ENCODE data around the gene GMFB. TPM values are rescaled to one million over a fixed set of nuclear protein-coding genes. Genes with fewer than 3 reads are reported as not detected.
A peak's percentile ranks its signal among the peaks of the same experiment; 100 is the strongest.

GMFB gene
- 77.2 and 98.8 TPM in 2 replicates for total RNA-seq

DNA sequence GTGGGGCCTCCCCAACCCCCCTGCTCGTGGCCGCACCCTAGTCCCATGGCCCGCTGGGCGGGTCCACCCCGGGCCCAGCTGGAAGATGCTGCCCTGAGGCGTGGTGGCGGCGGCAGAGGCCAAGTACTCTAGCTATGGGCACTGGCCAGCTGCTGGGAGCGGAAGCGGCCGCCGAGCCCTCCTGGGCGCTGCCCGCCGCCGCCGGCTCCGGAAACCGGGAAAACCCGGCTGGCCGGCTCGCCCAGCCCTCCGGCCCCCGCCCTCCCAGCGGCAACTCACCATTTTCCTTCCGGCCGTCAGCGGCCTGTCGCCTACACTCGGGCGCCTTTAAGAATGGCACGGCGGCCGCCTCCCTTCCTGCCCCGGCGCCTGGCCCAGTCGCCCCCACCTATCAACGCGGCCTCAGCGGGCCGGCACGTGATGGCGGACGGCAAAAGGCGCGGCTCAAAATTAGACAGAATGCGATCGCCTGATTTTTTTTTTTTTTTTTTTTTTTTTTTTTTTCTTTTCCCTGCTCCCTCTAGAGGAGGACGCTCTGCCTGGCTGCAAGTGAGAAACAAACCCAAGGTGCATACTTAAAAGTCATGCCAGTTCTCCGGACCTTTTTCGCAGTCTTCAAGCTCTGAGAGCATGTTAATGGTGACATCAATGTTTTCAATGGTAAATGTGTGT lies at the start of gene GMFB:
Gene GMFB (minus strand): TSS at position 335 of the 672 bp plus-strand sequence. CDS start 53 bp downstream, at position 282.
- H3K9me3 ChIP-seq (ENCODE audit: low read depth, low read length), result no peaks in the 10 kb centered on the region
- H3K4me1 ChIP-seq (ENCODE audit: insufficient read depth, low read length), result peaks cover 22% of the 10 kb centered on the region
- DNase-seq (ENCODE audit: insufficient read length, low spot score, missing footprints), result peak; percentile 96
- peak within 1 kb of the TSS; percentile 96 for H2AFZ ChIP-seq (ENCODE audit: low read length)
- H3K27me3 ChIP-seq (ENCODE audit: insufficient read depth, low read length), result no peaks in the 10 kb centered on the region
- H3K4me2 ChIP-seq (ENCODE audit: insufficient read depth, low read length), result peak within 1 kb of the TSS; percentile 98
- H3K36me3 ChIP-seq (ENCODE audit: insufficient read depth, low read length), result no peaks in the 10 kb centered on the region
- peak within 1 kb of the TSS; percentile 96 for H3K4me3 ChIP-seq (ENCODE audit: insufficient read depth, low read length)
- H3K27ac ChIP-seq (ENCODE audit: low read depth, low read length), result peak within 1 kb of the TSS; percentile 91
- peaks cover 8% of the 10 kb centered on the region for H4K20me1 ChIP-seq (ENCODE audit: insufficient read depth, low read length)
- H3K79me2 ChIP-seq (ENCODE audit: insufficient read depth, low read length), result peaks cover 48% of the 10 kb centered on the region
- TF ChIP-seq, protein P1, sequence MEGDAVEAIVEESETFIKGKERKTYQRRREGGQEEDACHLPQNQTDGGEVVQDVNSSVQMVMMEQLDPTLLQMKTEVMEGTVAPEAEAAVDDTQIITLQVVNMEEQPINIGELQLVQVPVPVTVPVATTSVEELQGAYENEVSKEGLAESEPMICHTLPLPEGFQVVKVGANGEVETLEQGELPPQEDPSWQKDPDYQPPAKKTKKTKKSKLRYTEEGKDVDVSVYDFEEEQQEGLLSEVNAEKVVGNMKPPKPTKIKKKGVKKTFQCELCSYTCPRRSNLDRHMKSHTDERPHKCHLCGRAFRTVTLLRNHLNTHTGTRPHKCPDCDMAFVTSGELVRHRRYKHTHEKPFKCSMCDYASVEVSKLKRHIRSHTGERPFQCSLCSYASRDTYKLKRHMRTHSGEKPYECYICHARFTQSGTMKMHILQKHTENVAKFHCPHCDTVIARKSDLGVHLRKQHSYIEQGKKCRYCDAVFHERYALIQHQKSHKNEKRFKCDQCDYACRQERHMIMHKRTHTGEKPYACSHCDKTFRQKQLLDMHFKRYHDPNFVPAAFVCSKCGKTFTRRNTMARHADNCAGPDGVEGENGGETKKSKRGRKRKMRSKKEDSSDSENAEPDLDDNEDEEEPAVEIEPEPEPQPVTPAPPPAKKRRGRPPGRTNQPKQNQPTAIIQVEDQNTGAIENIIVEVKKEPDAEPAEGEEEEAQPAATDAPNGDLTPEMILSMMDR (IDR thresholded peaks at IDR 0.05; ENCODE audit: extremely low read depth, low read depth, low read length), result peak; percentile 58

DNA sequence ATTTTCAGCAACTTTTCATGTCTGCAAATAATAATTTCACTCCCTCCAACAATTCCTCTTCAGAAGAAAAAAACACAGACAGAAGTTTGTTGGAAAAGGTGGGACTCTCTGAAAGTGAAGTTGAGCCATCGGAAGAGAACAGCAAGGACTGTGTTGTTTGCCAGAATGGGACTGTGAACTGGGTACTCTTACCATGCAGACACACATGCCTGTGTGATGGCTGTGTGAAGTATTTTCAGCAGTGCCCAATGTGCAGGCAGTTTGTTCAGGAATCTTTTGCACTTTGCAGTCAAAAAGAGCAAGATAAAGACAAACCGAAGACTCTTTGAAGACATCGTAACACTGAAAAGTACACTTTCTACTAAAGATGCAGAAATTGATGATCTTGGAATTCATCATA lies 49.3 kb upstream of the GMFB start:
- no peak overlapping the region for H3K27ac ChIP-seq (ENCODE audit: low read depth, low read length)
- H3K27me3 ChIP-seq (ENCODE audit: insufficient read depth, low read length), result no peaks in the 10 kb centered on the region
- H3K79me2 ChIP-seq (ENCODE audit: insufficient read depth, low read length), result no peaks in the 10 kb centered on the region
- TF ChIP-seq, protein P1 (IDR thresholded peaks at IDR 0.05; ENCODE audit: extremely low read depth, low read depth, low read length), result no peak
- H3K4me2 ChIP-seq (ENCODE audit: insufficient read depth, low read length), result no peak overlapping the region
- H3K4me3 ChIP-seq (ENCODE audit: insufficient read depth, low read length), result no peak overlapping the region
- no peak for DNase-seq (ENCODE audit: insufficient read length, low spot score, missing footprints)
- no peak overlapping the region for H2AFZ ChIP-seq (ENCODE audit: low read length)
- peaks cover 8% of the 10 kb centered on the region for H3K36me3 ChIP-seq (ENCODE audit: insufficient read depth, low read length)
- H3K9me3 ChIP-seq (ENCODE audit: low read depth, low read length), result no peaks in the 10 kb centered on the region
- H4K20me1 ChIP-seq (ENCODE audit: insufficient read depth, low read length), result no peaks in the 10 kb centered on the region
- H3K4me1 ChIP-seq (ENCODE audit: insufficient read depth, low read length), result no peaks in the 10 kb centered on the region

DNA sequence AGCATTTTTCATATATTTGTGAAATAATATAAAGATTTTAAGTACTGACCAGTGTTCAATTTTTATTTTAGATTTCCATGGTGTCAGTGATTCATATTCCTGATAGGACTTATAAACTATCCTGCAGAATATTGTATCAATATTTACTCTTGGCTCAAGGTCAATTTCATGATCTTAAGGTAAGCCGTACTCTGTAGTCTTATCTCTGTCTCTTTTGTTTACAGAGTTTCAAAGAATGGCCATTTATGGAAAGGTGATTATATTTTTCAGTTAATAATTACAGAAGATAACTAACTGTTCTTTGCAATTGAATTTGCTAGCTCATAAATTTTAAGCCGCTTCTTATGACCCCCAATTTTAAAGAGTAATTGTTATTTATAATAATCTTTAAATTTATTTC lies 48.9 kb upstream of the GMFB start:
- TF ChIP-seq, protein P1 (IDR thresholded peaks at IDR 0.05; ENCODE audit: extremely low read depth, low read depth, low read length), result no peak
- no peaks in the 10 kb centered on the region for H3K27me3 ChIP-seq (ENCODE audit: insufficient read depth, low read length)
- no peak for DNase-seq (ENCODE audit: insufficient read length, low spot score, missing footprints)

DNA sequence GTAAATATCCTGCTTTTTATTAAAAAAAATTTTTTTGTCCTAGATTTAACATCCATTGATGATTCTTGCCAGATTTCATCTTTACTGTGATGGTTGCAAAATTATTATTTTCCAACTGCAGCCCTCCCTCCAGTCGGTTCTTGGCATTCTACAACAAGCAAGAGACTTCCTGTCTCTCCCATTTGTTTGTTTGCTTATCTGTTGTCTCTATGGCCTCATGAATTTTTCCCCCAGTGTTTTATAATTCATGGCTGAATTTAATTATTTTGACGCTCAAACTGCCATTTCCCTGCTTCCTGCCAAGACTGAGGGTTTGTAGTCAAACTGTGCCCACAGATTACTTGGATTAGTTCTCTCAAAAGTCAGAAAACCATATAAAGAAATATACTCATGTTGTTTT lies 46.9 kb upstream of the GMFB start:
- no peak for DNase-seq (ENCODE audit: insufficient read length, low spot score, missing footprints)
- Histone ChIP-seq H3K36me3 (ENCODE audit: insufficient read depth, low read length) (peaks cover 8% of the 10 kb centered on the region), H2AFZ (ENCODE audit: low read length) (no peak overlapping the region), H3K4me2 (ENCODE audit: insufficient read depth, low read length) (no peak overlapping the region), H3K27ac (ENCODE audit: low read depth, low read length) (no peak overlapping the region), H3K9me3 (ENCODE audit: low read depth, low read length) (no peaks in the 10 kb centered on the region), H3K4me3 (ENCODE audit: insufficient read depth, low read length) (no peak overlapping the region), H3K4me1 (ENCODE audit: insufficient read depth, low read length) (no peaks in the 10 kb centered on the region), H3K27me3 (ENCODE audit: insufficient read depth, low read length) (no peaks in the 10 kb centered on the region), H3K79me2 (ENCODE audit: insufficient read depth, low read length) (no peaks in the 10 kb centered on the region), H4K20me1 (ENCODE audit: insufficient read depth, low read length) (no peaks in the 10 kb centered on the region)
- TF ChIP-seq, protein P1 (IDR thresholded peaks at IDR 0.05; ENCODE audit: extremely low read depth, low read depth, low read length), result no peak

More for the DNA sequence above, 48.9 kb upstream of the GMFB start:
- H3K4me2 ChIP-seq (ENCODE audit: insufficient read depth, low read length), result no peak overlapping the region
- H3K4me1 ChIP-seq (ENCODE audit: insufficient read depth, low read length), result no peaks in the 10 kb centered on the region
- no peaks in the 10 kb centered on the region for H4K20me1 ChIP-seq (ENCODE audit: insufficient read depth, low read length)
- H2AFZ ChIP-seq (ENCODE audit: low read length), result no peak overlapping the region
- H3K27ac ChIP-seq (ENCODE audit: low read depth, low read length), result no peak overlapping the region
- H3K4me3 ChIP-seq (ENCODE audit: insufficient read depth, low read length), result no peak overlapping the region
- peaks cover 8% of the 10 kb centered on the region for H3K36me3 ChIP-seq (ENCODE audit: insufficient read depth, low read length)
- H3K9me3 ChIP-seq (ENCODE audit: low read depth, low read length), result no peaks in the 10 kb centered on the region
- no peaks in the 10 kb centered on the region for H3K79me2 ChIP-seq (ENCODE audit: insufficient read depth, low read length)
